Spinal cord (tissue), 10 donors: ENCODE measurements around the gene IRAG1. TPM values are rescaled to one million over a fixed set of nuclear protein-coding genes. Genes with fewer than 3 reads are reported as not detected.
A peak's percentile ranks its signal among the peaks of the same experiment; 100 is the strongest.

Experiments used
- DNase-seq, 6 donors: peaks; one replicate each; pipeline versions ENCODE4 v3.0.0 to v3.0.0-alpha.2; 2013 to 2015; ENCODE audit warnings: low spot score in 6 of 6, low read depth in 4 of 6
- H3K27ac ChIP-seq: one replicate; pipeline ENCODE4 v1.5.1; 2013; ENCODE audit warnings: low read depth, low read length, control low read depth
- H3K27me3 ChIP-seq: one replicate; pipeline ENCODE4 v1.6.1; 2013; ENCODE audit warnings: low read length; ENCODE audit not compliant: control insufficient read depth, insufficient read depth
- H3K36me3 ChIP-seq: one replicate; pipeline ENCODE4 v1.6.1; 2013; ENCODE audit warnings: low read length; ENCODE audit not compliant: control insufficient read depth, insufficient read depth
- H3K4me1 ChIP-seq: one replicate; pipeline ENCODE4 v1.6.1; 2013; ENCODE audit warnings: low read length; ENCODE audit not compliant: control insufficient read depth, insufficient read depth
- H3K4me3 ChIP-seq: one replicate; pipeline ENCODE4 v1.5.1; 2013; ENCODE audit warnings: low read depth, low read length, control low read depth
- H3K9me3 ChIP-seq: one replicate; pipeline ENCODE4 v1.6.1; 2013; ENCODE audit warnings: low read length; ENCODE audit not compliant: control insufficient read depth, insufficient read depth
- WGBS: methylation state at CpG from one replicate; pipeline ENCODE4 v1.1.5; 2013; ENCODE audit warnings: missing lambda C conversion rate; ENCODE audit not compliant: insufficient coverage; 5-methylcytosine and 5-hydroxymethylcytosine counted together
- long read RNA-seq, 4 donors: transcript quantifications; one replicate each; lab custom pipeline, GENCODE V29; 2026
- polyA plus RNA-seq, 2 donors: library from polyadenylated mRNA; unstranded; fragments of 120-200 nt; gene quantifications; one replicate each; pipeline ENCODE4 v1.2.1, GENCODE V29; 2013; ENCODE audit not compliant: insufficient read length in 2 of 2
- total RNA-seq, 2 donors: library from RNA; depleted of rRNA in 1 of 2; stranded (reverse); fragments of 120-200 nt in 1 of 2; fragments of >200 nt in 1 of 2; gene quantifications; one replicate each; pipeline versions ENCODE4 v1.2.3 to v1.2.4, GENCODE V29; 2013 to 2014
- donor health status: healthy.

IRAG1 gene
- 10 to 100 TPM in 1 of 2 donors, 1 to 10 TPM in 1; 5.2 to 13.8 TPM for total RNA-seq
- polyA plus RNA-seq, result 1 to 10 TPM; 4.2 to 4.6 TPM
- long read RNA-seq, donor 1, result 0 reads
- long read RNA-seq, donor 2, result 0 reads
- long read RNA-seq, donor 3, result 0 reads
- long read RNA-seq, donor 4, result 0 reads

GRCh38 chr11:10693509-10694081 lies at the start of gene IRAG1:
Gene IRAG1 (minus strand): TSS chr11:10693755. CDS start chr11:10693602, 153 bp downstream.
- H3K4me3 ChIP-seq, result peak within 1 kb of the TSS; percentile 19
- 31% methylated on average over 18 of the region's 18 CpGs for WGBS
- peak in 2 of 6 donors; percentile 9 to 71 for DNase-seq
- no peaks in the 10 kb centered on the region for H3K9me3 ChIP-seq
- H3K27me3 ChIP-seq, result no peaks in the 10 kb centered on the region
- no peaks in the 10 kb centered on the region for H3K36me3 ChIP-seq
- peak within 1 kb of the TSS; percentile 77 for H3K27ac ChIP-seq
- peaks cover 15% of the 10 kb centered on the region for H3K4me1 ChIP-seq

GRCh38 chr11:10742460-10743208 lies 49.1 kb upstream of the IRAG1 start:
- Histone ChIP-seq H3K27ac (no peak overlapping the region), H3K4me1 (no peaks in the 10 kb centered on the region), H3K36me3 (no peaks in the 10 kb centered on the region), H3K9me3 (no peaks in the 10 kb centered on the region), H3K27me3 (no peaks in the 10 kb centered on the region), H3K4me3 (no peak overlapping the region)
- WGBS, result 77% methylated on average over 6 of the region's 9 CpGs
- DNase-seq, result no peak

GRCh38 chr11:10735481-10736475 lies 42.2 kb upstream of the IRAG1 start:
- Histone ChIP-seq H3K36me3 (no peaks in the 10 kb centered on the region), H3K4me1 (peaks cover 8% of the 10 kb centered on the region), H3K27me3 (no peaks in the 10 kb centered on the region), H3K4me3 (peak overlapping the region; percentile 31), H3K9me3 (no peaks in the 10 kb centered on the region), H3K27ac (peak overlapping the region; percentile 49)
- DNase-seq, result peak in 5 of 6 donors; percentile 65 to 94 (median 79)
- WGBS, result 8% methylated on average over 16 of the region's 21 CpGs

GRCh38 chr11:10731064-10731680 lies 37.6 kb upstream of the IRAG1 start:
- Histone ChIP-seq H3K27me3 (no peaks in the 10 kb centered on the region), H3K36me3 (no peaks in the 10 kb centered on the region), H3K9me3 (no peaks in the 10 kb centered on the region), H3K4me1 (peaks cover 15% of the 10 kb centered on the region), H3K27ac (no peak overlapping the region), H3K4me3 (no peak overlapping the region)
- no peak for DNase-seq
- no CpG with 5 or more reads among the region's 3 CpGs for WGBS

- Histone ChIP-seq H3K9me3 (no peaks in the 10 kb centered on the region), H3K27ac (no peak overlapping the region), H3K4me1 (peaks cover 7% of the 10 kb centered on the region), H3K4me3 (no peak overlapping the region), H3K36me3 (no peaks in the 10 kb centered on the region), H3K27me3 (no peaks in the 10 kb centered on the region)
- 80% methylated on average over 3 of the region's 3 CpGs for WGBS
- no peak for DNase-seq
Observed at GRCh38 chr11:10730151-10730550, 36.6 kb upstream of the IRAG1 start.

- no peaks in the 10 kb centered on the region for H3K9me3 ChIP-seq
- H3K4me1 ChIP-seq, result peaks cover 7% of the 10 kb centered on the region
- peak in 5 of 6 donors; percentile 50 to 96 (median 71) for DNase-seq
- H3K27me3 ChIP-seq, result no peaks in the 10 kb centered on the region
- H3K36me3 ChIP-seq, result no peaks in the 10 kb centered on the region
- peak overlapping the region; percentile 66 for H3K4me3 ChIP-seq
- H3K27ac ChIP-seq, result peak overlapping the region; percentile 42
- WGBS, result 4% methylated on average over 13 of the region's 20 CpGs
Observed at GRCh38 chr11:10728789-10729472, 35.4 kb upstream of the IRAG1 start.

- no peaks in the 10 kb centered on the region for H3K27me3 ChIP-seq
- no peaks in the 10 kb centered on the region for H3K36me3 ChIP-seq
- H3K27ac ChIP-seq, result no peak overlapping the region
- H3K4me3 ChIP-seq, result no peak overlapping the region
- WGBS, result 94% methylated on average over 3 of the region's 3 CpGs
- DNase-seq, result no peak
- no peaks in the 10 kb centered on the region for H3K9me3 ChIP-seq
- peaks cover 7% of the 10 kb centered on the region for H3K4me1 ChIP-seq
Observed at GRCh38 chr11:10728154-10728553, 34.6 kb upstream of the IRAG1 start.

GRCh38 chr11:10727146-10727851 lies 33.7 kb upstream of the IRAG1 start:
- H3K4me1 ChIP-seq, result peaks cover 7% of the 10 kb centered on the region
- H3K27me3 ChIP-seq, result no peaks in the 10 kb centered on the region
- peak in 1 of 6 donors; percentile 27 for DNase-seq
- H3K4me3 ChIP-seq, result no peak overlapping the region
- 61% methylated on average over 4 of the region's 4 CpGs for WGBS
- H3K9me3 ChIP-seq, result no peaks in the 10 kb centered on the region
- H3K36me3 ChIP-seq, result no peaks in the 10 kb centered on the region
- no peak overlapping the region for H3K27ac ChIP-seq
